Measurements from ENCODE around the gene GMIP.

Gene GMIP

DNA sequence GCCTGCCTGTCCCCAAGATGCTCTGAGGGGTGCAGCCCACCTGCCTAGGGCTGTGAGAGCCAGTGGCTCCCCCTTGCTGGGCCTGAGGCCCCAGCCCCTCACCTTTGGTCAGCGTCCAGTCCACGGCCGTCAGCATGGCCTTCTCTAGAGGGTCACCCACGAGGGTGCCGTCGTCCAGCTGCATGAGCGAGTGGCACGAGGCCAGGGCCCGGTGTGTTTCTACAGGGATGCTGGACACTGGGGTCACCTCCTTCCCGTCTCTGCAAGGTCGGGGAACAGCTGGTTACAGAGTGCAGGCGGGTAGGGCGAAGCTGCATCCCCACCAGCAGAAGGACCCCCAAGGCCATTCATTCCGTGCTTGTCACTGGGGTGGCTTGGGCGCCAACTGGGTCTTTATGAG, 11.0 kb upstream of the GMIP start:
- ATAC-seq (ENCODE audit: low read depth) (no peak), DNase-seq (ENCODE audit: low spot score) (no peak)
- H3K4me1 ChIP-seq (ENCODE audit: insufficient read depth, poor library complexity, severe bottlenecking): no peaks in the 10 kb centered on the region
- H3K27ac ChIP-seq (ENCODE audit: poor library complexity, severe bottlenecking): no peak overlapping the region
- H3K27me3 ChIP-seq (ENCODE audit: insufficient read depth, poor library complexity, severe bottlenecking): no peaks in the 10 kb centered on the region
- H3K4me3 ChIP-seq (ENCODE audit: severe bottlenecking): no peak overlapping the region
- H3K9me3 ChIP-seq (ENCODE audit: severe bottlenecking): no peaks in the 10 kb centered on the region
- TF ChIP-seq, protein P1, sequence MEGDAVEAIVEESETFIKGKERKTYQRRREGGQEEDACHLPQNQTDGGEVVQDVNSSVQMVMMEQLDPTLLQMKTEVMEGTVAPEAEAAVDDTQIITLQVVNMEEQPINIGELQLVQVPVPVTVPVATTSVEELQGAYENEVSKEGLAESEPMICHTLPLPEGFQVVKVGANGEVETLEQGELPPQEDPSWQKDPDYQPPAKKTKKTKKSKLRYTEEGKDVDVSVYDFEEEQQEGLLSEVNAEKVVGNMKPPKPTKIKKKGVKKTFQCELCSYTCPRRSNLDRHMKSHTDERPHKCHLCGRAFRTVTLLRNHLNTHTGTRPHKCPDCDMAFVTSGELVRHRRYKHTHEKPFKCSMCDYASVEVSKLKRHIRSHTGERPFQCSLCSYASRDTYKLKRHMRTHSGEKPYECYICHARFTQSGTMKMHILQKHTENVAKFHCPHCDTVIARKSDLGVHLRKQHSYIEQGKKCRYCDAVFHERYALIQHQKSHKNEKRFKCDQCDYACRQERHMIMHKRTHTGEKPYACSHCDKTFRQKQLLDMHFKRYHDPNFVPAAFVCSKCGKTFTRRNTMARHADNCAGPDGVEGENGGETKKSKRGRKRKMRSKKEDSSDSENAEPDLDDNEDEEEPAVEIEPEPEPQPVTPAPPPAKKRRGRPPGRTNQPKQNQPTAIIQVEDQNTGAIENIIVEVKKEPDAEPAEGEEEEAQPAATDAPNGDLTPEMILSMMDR (IDR thresholded peaks at IDR 0.05; ENCODE audit: poor library complexity, severe bottlenecking): no peak
- H3K36me3 ChIP-seq (ENCODE audit: low read depth): peaks cover 86% of the 10 kb centered on the region

DNA sequence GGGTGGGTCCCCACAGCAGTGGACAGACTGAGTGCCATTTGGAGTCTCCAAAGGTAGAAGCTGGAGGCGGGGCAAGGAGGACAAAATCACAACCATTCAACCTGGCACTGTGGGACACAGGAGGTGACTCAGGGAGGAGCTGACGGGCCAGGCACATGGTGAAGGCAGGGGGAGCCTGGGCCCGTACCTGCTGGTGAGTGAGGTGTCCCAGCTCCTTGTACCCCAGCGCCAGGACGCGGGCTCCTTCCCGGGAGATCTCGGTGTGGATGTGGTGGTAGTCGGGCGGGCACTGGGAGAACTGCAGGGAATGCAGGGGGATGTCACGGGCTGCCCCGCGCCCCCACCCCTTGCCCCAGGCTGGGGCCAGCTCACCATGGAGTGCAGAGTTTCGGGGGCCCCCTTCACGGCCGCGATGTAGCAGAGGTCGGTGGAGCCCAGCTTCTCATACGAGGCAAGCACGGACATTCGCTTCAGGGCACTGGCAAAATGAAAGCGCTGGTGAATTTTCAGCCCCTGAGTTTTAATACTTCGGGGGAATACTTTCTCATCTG, 10.2 kb upstream of the GMIP start:
- Histone ChIP-seq H3K36me3 (ENCODE audit: low read depth) (peaks cover 82% of the 10 kb centered on the region), H3K4me1 (ENCODE audit: insufficient read depth, poor library complexity, severe bottlenecking) (no peaks in the 10 kb centered on the region), H3K4me3 (ENCODE audit: severe bottlenecking) (no peak overlapping the region), H3K9me3 (ENCODE audit: severe bottlenecking) (no peaks in the 10 kb centered on the region), H3K27me3 (ENCODE audit: insufficient read depth, poor library complexity, severe bottlenecking) (no peaks in the 10 kb centered on the region), H3K27ac (ENCODE audit: poor library complexity, severe bottlenecking) (no peak overlapping the region)
- TF ChIP-seq, protein P1 (IDR thresholded peaks at IDR 0.05; ENCODE audit: poor library complexity, severe bottlenecking): no peak
- DNase-seq (ENCODE audit: low spot score): no peak
- ATAC-seq (ENCODE audit: low read depth): no peak

DNA sequence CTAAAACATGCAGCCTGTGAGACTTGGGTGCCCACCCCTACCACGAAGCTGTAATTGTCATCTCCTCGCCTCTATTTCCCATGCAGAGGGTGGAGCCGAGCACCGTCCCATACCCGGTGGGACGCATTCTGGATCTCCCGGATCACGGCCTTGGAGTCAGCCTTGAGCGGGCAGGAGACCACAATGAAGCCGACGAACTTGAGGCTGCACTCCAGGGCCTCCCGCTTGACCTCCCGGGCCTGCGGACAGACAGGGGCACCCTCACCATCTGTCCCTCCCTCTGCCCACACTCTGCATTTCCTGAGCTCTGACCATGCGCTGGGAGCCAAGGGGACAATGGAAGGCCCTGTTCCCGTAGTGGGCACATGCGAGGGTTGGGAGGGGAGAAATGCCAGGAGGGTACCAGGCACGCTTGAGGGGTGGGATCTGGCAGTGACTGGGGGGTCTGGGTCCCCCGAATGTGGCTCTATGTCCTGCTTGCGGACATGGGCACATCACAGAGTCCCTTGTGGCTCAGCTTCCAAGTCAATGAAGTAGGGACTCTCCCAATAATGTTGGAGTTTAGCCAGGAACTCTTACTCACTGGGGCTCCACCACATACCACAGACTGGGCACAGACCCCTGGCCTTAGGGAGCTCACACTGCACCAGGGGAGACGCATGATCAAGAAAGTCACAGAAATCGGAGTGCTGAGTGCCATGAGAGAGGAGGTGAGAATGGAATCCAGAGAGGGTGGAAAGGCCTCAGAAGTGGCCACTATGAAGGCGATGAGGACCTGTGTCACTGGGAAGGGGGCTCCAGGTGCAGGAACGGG, 9.2 kb upstream of the GMIP start:
- ATAC-seq (ENCODE audit: low read depth) (no peak), DNase-seq (ENCODE audit: low spot score) (no peak)
- H3K36me3 ChIP-seq (ENCODE audit: low read depth): peaks cover 79% of the 10 kb centered on the region
- no peaks in the 10 kb centered on the region for H3K4me1 ChIP-seq (ENCODE audit: insufficient read depth, poor library complexity, severe bottlenecking)
- H3K4me3 ChIP-seq (ENCODE audit: severe bottlenecking): no peak overlapping the region
- TF ChIP-seq, protein P1 (IDR thresholded peaks at IDR 0.05; ENCODE audit: poor library complexity, severe bottlenecking): no peak
- H3K27me3 ChIP-seq (ENCODE audit: insufficient read depth, poor library complexity, severe bottlenecking): no peaks in the 10 kb centered on the region
- H3K27ac ChIP-seq (ENCODE audit: poor library complexity, severe bottlenecking): no peak overlapping the region
- H3K9me3 ChIP-seq (ENCODE audit: severe bottlenecking): no peaks in the 10 kb centered on the region

DNA sequence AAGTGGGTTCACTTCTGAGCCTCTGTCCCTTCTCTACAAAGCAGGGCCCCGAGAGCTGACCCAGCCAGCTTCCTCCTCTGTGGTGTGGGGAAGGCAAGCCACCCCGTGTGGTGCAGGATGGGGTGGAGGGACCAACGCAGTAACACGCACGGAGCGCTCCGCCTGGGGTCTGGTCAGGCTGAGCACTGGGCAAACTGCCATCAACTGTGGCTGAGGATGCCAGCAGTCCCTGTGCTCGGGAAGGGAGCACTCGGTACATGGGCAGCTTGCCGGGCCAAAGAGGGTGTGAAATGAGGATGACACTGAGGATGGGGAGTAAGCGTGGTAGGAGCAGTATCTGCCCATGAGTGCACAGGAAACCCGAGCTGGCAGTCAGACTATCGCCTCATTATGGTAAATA, 7.6 kb upstream of the GMIP start:
- peaks cover 71% of the 10 kb centered on the region for H3K36me3 ChIP-seq (ENCODE audit: low read depth)
- TF ChIP-seq, protein P1 (IDR thresholded peaks at IDR 0.05; ENCODE audit: poor library complexity, severe bottlenecking): no peak
- ATAC-seq (ENCODE audit: low read depth) (no peak), DNase-seq (ENCODE audit: low spot score) (no peak)
- no peaks in the 10 kb centered on the region for H3K27me3 ChIP-seq (ENCODE audit: insufficient read depth, poor library complexity, severe bottlenecking)
- no peak overlapping the region for H3K27ac ChIP-seq (ENCODE audit: poor library complexity, severe bottlenecking)
- H3K4me3 ChIP-seq (ENCODE audit: severe bottlenecking): no peak overlapping the region
- no peaks in the 10 kb centered on the region for H3K9me3 ChIP-seq (ENCODE audit: severe bottlenecking)
- H3K4me1 ChIP-seq (ENCODE audit: insufficient read depth, poor library complexity, severe bottlenecking): no peaks in the 10 kb centered on the region

DNA sequence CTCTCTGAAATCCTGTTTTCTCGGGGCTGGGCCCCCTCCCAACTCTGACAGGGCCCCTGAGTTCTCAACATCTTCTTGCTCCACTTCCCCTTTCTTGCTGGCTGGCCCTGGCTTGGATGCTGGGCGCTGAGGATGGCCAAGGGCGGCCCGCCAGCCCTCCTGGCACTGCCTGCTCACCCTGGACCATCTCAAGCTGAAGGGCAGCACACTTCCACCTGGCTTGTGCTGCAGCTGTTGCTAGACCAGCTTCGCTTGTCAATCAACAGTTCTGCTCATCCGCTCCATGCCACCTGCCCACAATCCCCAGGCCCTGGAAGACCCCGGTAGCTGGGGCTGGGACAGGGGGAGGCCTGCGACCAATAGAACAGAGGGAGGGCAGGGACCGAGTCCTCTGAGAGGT, 6.9 kb upstream of the GMIP start:
- no peak overlapping the region for H3K4me3 ChIP-seq (ENCODE audit: severe bottlenecking)
- no peak for DNase-seq (ENCODE audit: low spot score)
- H3K9me3 ChIP-seq (ENCODE audit: severe bottlenecking): no peaks in the 10 kb centered on the region
- no peak for ATAC-seq (ENCODE audit: low read depth)
- no peaks in the 10 kb centered on the region for H3K4me1 ChIP-seq (ENCODE audit: insufficient read depth, poor library complexity, severe bottlenecking)
- H3K36me3 ChIP-seq (ENCODE audit: low read depth): peaks cover 64% of the 10 kb centered on the region
- TF ChIP-seq, protein P1 (IDR thresholded peaks at IDR 0.05; ENCODE audit: poor library complexity, severe bottlenecking): no peak
- H3K27me3 ChIP-seq (ENCODE audit: insufficient read depth, poor library complexity, severe bottlenecking): no peaks in the 10 kb centered on the region
- H3K27ac ChIP-seq (ENCODE audit: poor library complexity, severe bottlenecking): no peak overlapping the region
